Activated gamma-delta T cell treated with Interleukin-2 at 50 U/mL for 16 hours (primary cell): ENCODE results near the gene ARID5B.

Experiments used
- DNase-seq: peaks from one replicate; pipeline ENCODE4 v3.0.0-alpha.2; 2020

The ARID5B gene

GRCh38 chr10:62058476-62058875 lies 157.0 kb downstream of the ARID5B start:
- DNase-seq: no peak

DNA sequence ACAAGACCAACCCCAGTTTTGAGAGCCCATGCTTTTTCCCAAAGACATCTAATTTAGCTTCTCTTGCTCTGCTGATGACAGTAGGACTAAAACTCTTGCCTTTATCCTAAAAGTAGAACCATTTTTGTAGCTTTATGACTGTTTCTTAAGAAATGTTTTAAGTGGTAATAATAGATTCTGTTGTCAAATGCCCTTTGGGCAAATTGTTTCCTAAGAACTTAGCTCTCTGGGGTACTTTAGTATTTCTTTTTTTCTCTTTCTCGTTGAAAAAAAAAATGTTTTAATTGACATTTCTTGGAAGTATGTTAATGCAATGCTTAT lies 157.4 kb downstream of the ARID5B start:
- no peak for DNase-seq

GRCh38 chr10:62059217-62059920 lies 157.9 kb downstream of the ARID5B start:
- no peak for DNase-seq

DNA sequence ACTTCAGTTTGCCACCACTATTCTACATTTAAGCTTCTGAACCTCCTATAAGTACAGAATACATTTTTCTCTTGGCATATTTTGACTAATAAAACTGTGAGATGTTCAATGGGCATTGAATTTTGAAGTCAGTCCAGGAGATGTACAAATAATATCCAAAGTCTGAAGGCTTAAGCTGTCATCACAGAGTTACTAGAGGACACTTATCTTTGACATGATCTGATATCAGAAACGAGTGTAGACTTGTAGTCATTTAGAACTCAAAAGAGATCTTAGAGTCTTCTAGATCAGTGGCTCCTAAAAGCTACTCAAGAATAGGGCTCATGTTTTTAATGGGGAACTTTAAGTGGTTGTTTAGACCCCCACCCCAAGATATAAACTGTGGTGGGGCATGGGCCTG lies 160.5 kb downstream of the ARID5B start:
- no peak for DNase-seq

- no peak for DNase-seq
Observed at GRCh38 chr10:62062752-62063512, 161.4 kb downstream of the ARID5B start.

DNA sequence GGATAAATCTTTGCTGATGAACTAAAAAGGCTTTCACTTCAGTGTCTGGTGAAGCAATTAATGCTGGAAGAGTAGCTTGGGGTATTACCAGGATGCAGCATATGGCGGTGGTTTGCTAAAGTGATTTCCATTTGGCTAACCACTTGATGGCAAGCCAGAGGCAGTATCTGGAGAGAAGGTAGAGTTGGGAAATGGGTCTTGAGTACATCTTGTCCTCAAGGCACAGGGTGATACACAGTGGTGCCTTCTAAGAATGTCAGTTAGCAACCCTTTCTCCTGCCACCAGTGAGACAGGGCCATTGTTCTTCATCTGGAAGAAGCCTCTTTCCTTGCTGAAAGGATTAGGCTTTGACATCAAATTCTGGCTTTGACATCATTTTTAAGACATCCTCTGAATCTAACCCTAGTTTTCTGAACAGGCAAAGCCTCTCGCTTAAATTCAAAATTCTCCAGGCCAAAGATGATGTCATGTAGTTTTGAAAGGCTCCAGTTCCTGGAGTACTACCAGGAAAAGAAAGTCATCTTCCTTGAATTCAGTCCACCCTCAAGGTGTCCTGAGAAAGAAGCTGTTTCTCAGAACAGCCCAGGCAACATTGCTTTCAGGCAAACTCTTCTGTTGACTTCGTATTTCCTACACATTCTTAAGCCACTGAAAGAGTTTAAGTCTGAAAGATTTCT lies 162.4 kb downstream of the ARID5B start:
- DNase-seq: no peak

GRCh38 chr10:62067560-62067959 lies 166.1 kb downstream of the ARID5B start:
- no peak for DNase-seq

DNA sequence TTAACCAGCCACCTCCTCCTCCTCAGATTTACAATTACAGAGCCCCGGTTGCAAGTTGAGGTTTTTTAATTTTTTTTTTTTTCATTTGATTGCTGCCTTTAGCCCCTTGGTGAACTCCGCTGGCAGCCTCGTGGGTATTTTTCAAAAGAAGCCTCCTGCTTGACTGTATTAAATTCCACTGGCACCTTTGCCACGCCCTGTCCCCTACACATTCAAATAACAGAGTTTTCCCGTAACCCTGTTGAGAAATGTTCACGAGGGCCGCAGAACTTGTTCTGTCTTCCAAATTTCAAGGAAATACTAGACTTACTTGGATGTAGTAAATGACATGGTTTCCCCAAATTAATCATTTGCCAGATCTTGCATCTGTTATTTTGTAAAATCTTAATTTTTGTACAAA lies 167.0 kb downstream of the ARID5B start:
- DNase-seq: no peak

GRCh38 chr10:62069452-62070178 lies 168.1 kb downstream of the ARID5B start:
- DNase-seq: no peak

DNA sequence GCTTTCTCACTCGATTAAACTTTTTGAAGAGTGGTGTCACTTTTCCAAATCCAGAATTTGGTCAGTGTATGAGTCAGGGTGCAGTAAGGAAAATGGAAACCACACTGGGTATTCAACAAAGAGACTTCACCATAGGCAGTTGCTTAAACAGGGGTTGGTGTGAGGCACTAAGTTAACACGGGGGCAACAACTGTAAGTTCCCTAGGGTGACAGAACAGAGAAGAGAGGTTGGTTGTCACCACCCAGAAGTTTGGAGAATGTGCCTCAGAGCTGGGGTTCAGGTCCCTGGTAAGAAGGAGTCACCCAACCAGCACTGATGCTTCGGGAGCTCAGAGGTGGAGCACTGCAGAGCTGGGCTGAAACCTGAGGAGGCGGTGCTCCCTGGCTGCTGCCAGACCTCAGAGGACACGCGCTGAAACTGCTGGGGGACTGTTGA lies 170.4 kb downstream of the ARID5B start:
- no peak for DNase-seq

GRCh38 chr10:62072901-62073300 lies 171.4 kb downstream of the ARID5B start:
- DNase-seq: no peak

DNA sequence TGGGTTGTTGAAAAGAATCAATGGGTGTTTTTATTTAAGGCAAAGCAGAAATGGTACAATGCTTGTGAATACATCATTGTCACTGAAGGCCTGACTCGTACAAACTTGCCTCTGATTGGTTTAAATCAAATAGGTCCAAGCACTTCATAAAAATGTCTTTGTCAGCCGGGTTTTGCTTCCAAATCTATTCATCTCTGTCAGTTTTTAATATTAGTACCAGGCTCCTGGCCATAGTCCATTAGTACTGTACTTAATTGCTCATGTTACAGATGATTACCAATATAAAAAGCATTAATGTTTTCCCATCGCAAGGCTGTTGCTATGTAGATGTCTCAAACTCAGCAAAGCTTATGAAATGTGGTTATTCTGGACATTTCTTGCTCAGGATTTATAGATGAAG lies 171.9 kb downstream of the ARID5B start:
- no peak for DNase-seq

GRCh38 chr10:62075414-62075813 lies 173.9 kb downstream of the ARID5B start:
- no peak for DNase-seq

DNA sequence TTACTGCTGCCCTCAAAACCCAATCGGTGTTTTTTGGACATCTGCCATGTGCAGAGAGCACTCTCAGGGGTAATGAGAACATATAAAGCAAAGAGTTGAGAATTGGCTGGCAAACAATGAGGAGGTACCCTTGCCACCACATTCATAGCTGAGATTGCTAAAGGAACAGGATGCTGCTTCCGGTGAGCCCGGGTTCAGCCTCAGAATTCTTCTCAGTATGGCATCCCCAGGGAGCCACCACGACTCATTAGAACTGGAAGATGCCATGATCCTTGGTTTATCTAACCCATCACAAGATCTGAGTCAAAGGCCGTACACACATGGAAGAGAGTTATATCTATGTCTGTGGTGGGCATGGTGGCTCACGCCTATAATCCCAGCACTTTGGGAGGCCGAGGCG lies 174.4 kb downstream of the ARID5B start:
- DNase-seq: no peak

GRCh38 chr10:62076891-62077290 lies 175.4 kb downstream of the ARID5B start:
- DNase-seq: no peak

DNA sequence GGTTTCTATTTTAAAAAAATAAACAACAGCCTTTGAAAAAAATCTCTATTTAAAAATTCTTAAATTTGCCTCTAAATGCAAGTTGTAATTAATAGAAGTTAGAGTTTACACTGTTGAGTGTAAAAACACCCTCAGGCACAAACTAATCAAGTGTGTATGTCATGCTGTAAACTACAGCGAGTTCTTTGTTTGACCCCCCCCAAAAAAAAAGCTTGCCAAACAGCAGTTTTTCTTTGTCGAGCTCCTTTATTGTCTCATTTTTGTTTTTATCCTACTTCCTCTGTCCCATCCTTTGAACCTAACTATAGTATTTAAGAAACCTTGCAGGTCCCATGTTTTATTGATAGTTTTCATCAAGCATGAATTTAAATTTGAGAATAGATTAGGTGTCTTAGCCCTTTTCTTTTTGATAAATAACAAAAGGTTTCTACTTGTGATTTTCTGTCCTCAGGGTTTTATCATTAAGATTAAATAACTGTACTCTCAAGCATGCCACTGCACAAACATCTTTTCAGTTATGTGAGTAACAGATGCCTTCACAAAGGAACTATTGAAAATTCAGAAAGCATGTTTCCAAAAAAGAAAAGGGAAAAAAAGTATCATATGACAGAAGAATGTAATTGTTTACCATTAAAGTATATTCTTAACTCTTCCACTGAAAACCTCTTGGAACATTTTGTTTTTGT lies 176.0 kb downstream of the ARID5B start:
- no peak for DNase-seq

DNA sequence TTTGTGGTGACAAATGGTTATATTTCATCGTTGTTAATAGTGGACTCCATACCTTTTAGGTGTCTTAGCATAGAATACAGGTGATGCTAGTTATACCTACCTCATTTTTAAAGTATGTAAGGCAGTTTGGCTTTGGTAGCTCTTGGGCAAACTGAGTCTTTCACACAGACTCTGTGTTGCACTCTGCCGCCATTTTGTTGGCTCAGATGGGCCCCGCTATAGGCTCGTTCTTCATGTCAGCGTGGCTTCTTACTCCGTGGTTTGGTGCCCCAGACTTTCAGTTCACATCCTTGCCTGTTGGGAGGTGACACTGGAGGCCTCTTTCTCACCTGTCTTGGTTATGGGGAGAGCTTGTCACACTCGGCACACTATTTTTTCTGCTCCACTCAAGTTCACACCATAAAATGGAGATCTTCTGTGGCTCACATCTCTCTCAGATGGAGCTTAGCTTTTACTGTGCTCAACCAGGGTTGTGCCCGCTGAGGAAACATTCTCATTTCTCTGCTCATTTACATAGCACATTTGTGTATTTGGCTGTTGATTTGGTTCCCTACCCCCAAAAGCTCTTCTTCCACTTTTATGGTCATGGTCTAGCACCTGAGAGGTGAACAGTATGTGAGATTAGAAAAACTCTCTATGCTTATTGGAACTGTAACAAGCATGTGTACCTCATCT lies 178.5 kb downstream of the ARID5B start:
- DNase-seq: no peak

DNA sequence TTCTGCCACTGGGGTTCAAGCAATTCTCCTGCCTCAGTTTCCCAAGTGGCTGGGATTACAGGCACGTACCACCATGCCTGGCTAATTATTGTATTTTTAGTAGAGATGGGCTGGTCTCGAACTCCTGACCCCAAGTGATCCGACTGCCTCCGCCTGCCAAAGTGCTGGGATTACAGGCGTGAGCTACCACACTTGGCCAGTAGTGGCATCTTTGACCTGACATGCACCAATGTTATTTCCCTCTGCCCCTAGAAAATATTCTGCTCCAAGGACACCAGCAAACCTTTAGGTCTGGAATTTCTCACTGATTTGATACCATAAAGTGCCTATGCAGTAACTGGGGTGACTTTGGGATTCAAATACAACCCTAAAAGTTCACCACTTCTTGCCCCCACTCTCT lies 179.4 kb downstream of the ARID5B start:
- no peak for DNase-seq

DNA sequence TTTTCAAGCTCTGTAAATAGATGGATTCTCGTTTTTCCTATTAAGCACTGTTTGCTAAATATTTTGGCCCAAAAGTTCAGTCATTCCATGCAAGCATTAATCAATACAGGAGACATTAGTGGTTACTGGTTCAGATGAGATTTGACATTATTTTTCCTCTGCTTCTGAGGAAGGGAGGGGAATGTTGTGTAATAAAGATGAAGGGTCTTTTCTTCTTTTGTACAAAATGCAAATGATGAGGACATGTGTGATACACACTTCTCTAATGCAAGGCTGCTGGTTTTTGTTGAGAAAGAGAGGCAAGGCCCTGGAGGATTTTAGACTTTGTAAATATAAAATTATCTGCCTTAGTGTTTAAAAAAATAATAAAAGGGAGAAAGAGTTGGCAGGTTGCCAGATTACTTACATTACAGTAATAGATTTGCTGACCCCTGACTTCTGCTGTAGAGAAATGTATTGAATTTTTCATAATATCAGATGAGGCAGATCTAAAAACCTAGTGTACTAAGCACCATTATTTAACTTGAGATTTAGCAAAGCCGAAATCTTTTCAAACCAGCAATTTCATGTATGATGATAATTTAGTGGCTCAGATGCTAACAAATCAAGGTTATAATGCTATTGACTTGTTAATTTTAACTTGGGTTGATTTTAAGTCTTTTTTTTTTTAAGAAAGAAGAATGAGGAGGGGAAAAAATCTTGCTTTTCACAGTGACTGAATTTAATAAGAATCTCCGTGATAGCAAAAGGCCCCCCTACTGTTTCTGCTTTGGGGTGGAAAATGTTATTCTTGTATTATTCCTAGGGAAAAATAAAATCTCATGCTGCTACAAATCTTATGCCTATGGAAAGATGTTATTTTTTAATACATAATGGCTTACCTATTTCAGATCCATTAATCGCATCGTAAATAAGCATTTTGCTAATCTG lies 180.1 kb downstream of the ARID5B start:
- no peak for DNase-seq

- DNase-seq: no peak
Observed at GRCh38 chr10:62082271-62082656, 180.8 kb downstream of the ARID5B start.
